ENCODE measurements around the gene KBTBD13.
"Not testable (repeated sequence)": the region's sequence is repeated elsewhere in the genome, so short reads cannot be mapped to it uniquely, and the experiment has no call there.

The KBTBD13 gene

DNA sequence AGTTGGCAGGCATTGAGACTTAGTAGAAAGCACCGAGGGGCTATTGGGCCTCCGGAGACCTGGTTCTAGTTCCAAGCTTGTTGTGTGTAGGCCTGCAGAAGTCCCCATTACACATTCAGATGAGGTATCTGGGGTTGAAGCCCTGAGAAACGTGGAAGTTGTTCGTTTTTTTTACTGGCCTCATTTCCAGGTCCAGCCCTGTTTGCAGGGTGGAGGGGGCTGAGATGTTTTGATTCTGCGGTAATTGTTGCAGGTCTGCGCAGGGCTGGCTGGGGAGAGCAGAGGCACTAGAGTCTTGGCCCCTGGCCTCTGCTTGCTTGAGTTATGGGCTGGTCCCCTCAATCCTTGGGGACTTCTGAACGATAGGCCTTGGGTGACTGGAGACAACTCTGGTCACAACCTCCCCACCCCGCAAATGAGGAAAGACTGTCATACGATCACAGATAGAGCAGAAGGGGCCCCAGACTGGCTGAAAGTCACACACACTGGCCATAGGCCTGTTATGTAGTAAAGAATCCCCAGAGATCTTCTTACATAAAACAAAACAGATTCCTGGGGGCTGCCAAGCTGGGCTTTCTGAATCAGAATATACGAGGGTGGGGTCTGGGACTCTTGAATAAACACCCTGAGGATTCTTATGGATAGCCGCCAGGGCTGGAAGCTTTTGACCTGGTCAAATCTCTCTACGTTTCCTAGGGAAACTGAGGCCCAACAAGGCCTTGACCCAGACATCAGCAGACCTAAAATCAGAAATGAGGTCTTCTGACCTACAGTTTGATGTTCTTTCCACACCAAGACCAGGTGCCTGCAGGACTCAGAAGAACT, 15.6 kb downstream of the KBTBD13 start:
- DNase-seq, result no peak

DNA sequence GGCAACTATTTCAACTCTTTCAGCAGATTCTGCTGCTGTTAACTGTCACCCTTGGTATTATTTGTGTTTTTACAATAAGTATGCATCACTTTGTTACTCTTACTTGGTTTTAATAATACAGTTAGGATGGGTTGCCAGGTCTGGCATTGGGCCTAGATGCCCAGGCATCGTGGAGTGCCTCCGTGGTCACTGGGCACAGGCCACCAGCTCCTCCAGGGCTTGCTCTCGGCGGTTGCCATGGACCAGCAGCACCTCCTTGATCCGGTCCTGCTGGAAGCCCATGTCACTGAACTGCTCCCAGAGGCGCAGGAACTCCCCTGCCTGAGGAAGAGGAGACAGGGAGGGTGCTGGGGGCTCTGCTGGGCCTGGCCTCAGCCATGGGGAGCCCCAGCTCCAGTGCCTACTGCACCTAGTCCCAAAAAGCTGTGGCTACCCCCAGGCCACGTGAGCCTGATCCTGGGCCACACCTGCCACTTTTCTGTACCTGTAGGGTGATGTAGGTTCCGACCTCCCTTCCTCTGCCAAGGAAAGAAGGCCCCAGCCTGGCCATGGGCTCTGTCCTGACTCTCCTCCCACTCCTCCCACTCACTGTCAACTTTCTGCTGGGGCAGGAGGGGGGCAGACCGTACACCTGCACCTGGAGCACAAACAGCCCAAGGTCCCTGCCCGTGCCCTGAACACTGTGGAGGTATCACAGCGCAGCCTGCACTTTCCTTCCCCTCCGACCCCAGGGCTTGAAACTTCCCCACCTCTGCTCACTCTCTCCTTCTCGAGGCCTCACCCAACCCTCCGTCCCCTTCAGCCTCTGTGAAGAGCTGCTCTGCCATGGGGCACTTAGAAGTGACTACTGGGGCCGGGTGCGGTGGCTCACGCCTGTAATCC, 16.6 kb downstream of the KBTBD13 start:
- DNase-seq, result no peak

DNA sequence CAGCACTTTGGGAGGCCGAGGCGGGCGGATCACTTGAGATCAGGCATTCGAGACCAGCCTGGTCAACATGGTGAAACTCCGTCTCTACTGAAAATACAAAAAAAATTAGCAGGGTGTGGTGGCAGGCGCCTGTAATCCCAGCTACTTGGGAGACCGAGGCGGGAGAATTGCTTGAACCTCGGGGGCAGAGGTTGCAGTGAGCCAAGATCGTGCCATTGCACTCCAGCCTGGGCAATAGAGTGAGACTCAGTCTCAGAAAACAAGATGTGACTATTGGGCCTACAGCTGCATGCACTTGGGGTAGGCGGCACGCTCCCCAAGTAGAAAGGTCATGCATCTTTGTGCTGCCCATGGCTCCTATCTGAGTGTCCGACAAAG, 17.2 kb downstream of the KBTBD13 start:
- not testable (repeated sequence) for DNase-seq

DNA sequence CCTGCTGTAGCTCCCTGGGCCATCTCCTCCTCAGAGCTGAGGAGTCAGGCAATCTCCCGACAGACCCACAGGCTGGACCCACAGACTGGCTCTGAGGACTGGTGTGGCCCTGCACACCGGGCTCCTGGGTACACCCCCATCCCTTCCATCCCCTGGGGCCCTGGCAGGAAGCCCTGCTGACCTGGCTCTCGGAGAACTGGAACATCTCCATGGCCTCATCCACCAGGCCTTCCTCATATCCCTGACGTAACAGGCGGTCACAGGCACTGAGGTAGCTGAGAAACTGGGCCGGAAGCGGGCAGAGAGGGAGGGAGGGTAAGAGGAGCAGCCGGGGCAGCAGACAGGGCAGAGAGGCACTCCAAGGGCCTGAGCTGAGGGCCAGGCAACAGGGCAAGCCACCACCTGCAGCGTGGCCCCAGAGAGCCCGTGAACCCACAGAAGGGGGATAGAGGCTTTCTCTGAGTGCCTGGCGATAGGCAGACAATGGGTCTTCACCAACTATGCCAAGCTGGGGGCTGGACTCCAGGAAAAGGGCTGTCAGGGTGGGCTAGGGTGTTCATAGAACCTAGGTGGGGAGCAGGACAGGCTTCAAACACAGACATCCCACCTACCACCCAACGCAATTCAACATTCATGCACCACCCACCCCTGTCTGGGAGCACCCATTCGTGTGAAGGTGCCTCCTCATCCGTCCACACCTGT, 17.9 kb downstream of the KBTBD13 start:
- no peak for DNase-seq

DNA sequence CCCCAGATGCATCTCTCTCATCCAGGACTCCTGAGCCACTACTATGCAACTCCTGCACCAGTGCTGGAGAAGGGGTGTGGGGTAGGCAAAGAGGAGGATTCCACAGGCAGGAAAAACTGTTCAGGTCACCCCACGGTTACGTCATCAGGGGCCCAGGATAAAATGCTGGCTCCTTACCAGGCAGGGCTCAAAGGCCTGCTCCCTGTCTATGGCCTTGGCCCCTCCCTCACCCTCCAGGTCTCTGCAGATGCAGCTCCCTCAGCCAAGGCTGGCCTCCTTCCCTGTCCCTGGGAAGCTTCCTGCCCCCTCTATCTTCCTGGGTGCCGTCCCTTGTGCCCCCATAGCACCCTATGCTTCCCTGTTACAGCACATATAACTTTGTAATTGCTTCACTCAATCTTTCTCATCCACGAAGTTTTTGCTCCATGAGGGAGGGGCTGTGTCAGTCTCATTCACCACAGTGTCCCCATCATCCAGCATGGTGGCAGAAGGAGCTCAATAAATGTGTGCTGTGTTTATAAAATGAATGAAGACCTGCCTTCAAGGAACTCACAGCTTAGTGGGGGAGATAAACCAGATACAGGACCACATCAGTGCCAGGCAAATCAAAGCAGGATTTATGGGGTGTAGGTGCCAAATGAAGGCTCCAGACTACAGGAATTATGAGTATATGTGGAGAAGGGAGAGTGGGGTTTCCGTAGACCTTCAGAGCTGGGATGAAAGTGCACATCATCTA, 18.6 kb downstream of the KBTBD13 start:
- no peak for DNase-seq

DNA sequence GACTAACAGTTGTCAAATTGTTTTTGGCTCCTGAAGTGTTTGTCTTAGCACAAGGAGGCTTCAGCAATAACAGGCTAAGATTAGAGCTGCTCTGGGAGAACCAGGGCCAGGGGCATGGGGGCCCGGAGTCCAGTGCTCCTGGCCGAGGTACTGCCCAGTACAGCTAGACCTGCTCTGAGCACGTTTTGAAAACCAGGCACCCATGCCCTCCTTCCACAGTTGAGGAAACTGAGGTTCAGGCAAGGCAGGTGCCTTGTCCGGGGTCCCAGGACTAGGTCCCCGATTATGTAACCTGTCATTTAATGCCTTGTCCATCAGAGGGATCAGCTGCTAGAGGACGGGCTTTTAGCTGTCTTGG, 19.2 kb downstream of the KBTBD13 start:
- no peak for DNase-seq

DNA sequence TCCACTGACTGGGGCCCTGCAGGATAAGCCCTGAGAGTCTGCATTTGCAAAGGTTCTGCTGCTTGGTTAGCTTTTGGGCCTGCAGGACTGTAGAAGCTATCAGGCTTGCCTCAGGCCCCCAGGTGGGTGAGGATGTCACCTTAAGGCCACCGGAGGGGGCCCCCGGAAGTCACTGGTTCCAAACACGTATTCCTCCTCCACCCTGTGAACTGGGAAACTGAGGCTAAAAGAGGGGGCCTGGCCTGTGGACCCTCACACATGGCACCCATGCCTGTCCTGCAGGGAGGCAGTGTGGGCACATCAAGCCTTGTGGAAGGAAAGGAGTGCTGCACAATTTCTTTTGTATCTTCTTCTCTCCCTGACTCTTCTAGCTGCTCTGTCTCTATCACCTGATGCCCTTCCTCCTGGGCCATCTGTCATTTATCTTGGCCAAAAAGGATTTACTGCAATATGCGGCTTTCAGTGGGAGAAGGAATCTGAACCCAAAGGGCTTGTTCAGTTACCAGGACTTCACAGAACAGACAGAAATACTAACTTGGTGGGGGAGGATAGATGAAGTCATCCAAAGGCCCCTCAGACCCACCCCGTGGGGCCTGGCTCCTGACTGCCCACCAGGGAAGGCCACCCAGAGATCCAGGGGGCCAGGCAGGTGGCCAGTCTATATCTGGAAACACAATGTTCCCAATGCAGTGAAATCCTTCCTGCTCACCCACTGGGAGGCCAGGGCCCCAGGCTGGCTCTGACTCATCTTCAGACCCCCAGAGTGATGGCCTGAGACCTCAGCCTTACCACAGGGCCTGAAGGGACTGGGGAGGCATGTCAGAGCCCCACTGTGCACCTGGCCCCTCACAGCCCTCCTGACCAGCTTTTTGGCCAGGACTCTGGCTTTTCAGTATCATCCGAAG, 20.2 kb downstream of the KBTBD13 start:
- no peak for DNase-seq

DNA sequence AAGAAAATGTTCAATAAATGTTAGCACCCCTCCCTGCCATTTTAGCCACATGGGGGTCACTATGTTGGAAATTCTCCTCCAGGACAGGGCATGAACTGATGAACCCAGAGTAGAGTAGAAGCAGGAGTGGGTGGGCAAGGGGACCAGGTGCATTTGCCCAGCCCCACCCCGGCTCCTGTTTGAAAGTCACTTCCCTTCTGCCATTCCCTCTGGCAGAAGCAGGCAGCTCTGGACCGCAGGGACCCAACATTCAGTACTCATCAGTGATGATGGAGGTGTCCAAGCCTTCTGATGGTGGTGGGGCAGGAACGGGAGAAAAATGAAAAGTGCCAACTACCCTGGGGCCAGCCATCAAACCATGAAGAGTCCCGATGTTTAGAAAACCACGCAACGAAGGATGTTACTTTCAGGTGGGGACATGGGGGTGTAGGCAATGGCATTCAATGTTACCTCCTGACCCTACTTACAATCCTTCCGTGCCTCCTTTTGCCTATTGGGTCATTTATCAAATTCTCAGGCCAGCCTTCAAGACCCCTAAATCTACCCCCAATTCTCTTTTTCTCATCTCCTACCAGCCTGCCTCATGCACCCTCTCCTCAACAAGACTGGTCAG, 21.2 kb downstream of the KBTBD13 start:
- DNase-seq, result no peak

DNA sequence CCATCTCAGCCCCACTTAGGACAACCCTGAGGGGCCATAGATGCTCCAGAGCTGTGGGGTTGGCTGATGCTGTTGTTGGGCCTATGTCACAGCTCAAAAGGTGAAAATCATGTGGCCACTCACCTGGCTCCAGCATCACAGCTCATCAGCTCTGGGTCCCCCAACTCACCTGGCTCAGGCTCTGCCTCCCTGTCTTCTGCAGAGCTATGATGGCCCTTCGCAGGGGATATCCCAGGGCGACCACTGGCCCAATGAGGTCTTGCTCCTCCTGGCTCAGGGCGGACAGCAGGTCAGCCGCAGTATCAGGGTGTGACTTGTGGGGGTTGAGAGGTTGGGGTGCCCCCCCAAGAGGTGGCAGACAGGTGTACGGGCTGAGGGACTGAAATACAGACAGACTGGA, 22.8 kb downstream of the KBTBD13 start:
- no peak for DNase-seq

DNA sequence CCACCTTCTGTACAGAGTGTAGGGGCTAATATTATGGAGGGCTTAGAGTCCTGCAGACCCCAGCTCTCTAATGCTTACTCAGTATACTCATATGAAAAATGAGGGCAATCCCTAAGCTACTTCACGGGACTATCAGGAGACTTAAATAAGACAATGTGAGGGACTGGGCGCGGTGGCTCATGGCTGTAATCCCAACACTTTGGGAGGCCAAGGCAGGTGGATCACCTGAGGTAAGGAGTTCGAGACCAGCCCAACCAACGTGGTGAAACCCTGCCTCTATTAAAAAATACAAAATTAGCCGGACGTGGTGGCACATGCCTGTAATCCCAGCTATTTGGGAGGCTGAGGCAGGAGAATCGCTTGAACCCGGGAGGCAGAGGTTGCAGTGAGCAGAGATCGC, 23.3 kb downstream of the KBTBD13 start:
- DNase-seq, result not testable (repeated sequence)

DNA sequence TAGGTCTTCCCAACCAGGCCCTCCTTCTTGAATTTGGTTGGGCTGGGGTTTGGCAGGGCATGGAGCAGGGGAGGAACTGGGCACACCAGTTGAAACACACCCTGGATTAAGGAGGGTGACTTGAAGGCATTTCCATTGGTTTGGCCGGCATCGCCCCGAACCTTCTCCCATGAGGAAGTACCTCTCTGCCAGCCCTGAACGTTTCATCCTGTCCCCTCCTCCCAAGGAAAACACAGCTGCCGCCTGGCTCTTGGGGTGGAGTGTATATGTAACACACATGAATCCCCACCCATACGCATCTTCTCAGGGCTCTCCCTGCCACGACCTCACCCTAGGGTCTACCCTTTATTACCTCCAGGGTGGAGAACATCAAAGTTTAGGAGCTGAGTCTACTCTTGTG, 23.9 kb downstream of the KBTBD13 start:
- DNase-seq, result no peak

DNA sequence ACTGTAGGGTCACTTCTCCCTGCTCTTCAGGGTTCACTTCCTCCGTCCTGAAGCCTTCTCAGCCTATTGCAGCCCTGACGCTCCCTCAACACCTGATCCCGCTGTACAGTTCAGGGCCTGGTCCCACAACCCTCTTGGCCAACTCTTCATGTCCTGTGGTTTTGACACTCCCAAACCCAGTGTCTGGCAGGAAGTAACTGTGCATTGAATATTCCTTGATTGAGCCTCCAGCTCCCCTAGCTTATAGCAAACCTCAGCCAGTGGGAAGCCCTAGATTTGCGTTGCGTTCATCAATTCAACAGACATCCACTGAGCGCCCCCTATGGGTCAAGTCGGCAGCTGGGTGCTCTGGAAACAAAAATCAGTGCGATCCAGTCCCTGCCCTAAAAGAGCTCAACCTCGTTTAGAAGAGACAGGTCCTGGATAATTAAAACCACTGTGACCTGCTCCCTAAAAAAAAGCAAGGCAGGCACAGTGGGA, 24.9 kb downstream of the KBTBD13 start:
- no peak for DNase-seq

DNA sequence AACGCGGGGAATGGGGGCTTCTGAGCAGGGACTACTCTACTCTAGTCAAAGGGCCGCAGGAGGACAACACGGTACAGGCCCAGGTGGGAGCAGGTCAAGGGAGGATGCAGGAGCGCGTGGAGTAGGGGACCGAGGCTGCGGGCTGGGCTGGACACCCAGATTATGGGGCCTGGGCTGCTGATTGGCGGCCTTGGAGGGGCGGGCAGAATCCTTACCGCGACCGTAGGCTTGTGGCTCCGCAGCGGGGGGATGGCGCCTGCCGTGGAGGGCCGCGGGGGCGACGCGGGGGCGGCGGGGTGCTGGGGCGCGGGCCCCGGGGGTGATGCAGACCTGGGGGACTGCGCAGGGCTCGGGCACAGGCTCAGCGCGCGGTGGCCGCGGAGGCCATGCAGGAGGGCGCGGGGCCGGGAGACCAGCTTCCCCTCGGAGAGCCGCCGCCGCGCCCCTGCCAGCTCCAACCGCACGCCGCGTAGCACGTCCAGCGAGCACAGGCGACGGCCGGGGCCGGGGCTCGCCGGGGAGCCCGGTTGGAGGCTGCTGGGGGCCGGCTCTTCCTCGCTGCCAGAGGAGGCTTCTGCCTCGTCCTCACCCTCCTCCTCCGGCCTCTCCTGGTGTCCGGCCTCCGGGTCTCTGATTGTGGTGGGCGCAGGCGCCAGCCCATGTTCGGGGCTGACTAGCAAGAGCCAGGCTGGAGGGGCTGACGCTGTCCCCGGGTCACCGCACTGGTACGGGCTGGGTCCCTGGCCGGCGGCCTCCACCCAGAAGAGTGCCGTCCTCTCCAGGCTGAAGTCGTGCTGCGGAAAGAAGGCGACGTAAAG, 25.6 kb downstream of the KBTBD13 start:
- no peak for DNase-seq

DNA sequence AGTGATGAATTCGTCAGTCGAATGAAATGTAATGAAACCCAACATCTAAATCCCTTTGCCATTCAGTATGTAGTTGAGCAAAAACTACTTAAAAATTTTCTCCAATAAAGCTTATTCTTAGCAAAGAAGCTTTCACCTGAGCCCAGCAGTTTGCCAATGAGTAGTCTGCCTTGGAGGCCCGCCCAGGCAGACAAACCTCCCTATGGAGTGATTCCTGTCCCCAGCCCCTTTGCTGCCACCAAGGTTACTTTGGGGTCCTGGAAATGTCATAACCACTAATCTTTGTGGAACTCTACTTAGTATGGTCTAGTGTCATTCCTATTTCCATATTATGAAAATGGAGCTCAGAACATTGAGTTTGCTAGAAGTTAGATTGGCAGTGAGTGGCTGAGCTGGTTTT, 26.4 kb downstream of the KBTBD13 start:
- no peak for DNase-seq

DNA sequence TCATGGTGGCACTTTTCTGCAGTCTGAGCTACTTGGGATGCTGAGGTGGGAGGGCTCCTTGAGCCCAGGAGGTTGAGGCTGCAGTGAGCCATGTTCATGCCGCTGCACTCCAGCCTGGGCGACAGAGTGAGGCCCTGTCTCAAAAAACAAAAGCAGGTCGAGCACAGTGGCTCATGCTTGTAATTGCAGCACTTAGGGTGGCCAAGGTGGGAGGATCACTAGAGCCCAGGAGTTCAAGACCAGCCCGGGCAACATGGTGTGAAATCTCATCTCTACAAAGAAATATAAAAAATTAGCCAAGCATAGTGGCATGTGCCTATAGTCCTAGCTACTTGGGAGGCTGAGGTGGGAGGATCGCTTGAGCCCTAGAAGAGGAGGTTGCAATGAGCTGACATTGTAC, 28.5 kb downstream of the KBTBD13 start:
- DNase-seq, result no peak

DNA sequence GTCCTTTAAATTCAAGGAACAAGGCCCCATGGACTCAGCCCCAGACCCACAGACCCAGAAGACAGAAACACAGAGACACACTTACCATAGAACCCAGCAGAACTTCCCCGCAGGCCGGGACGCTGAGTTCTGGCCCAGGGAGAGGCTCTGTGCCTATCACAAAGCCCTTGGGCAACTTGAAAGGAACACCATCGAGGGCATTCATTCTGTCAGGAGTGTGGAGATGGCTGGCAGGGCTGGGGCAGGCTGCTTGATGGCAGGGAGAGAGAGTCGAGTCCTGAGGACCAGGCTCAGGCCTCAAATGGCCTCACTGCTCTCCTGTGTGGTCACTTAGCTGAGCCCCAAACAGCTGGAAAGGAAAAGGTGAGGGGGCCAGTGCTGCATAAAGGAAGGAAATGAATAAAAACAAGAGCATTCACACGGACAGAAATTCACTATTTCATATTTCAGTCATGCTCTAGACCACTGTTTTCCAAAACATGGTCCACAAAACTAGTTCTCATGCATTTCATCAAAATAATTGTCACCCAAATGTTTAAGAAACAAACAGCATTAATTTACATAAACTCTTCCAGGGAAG, 29.6 kb downstream of the KBTBD13 start:
- no peak for DNase-seq

DNA sequence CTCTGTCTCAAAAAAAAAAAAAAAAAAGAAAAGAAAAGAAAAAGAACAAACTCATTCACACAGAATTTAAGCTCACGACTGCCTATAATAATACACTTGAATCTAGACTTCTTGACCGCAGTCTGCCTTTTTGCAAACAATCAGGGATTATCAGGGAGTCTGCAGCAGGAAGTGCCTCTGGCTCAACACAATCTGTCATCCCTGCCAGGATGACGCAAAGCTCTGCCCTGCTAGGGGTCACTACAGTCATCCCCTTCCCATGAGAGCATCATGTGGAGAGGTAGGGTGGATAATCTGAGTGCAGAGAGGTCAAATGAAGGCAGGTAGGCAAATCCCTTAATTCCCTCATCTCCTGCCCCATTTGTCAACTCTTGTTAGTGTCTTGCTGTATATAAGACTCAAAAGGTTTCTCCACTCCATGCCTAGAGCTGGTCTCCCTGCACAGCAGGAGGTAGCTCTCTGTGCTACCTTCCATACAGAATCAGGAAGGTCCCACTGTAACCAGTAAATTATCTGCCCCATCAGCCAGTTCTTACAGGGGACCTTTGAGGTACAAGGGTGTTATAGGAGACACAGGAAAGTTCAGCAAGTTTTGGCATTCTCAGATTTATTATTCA, 34.2 kb downstream of the KBTBD13 start:
- DNase-seq, result no peak

DNA sequence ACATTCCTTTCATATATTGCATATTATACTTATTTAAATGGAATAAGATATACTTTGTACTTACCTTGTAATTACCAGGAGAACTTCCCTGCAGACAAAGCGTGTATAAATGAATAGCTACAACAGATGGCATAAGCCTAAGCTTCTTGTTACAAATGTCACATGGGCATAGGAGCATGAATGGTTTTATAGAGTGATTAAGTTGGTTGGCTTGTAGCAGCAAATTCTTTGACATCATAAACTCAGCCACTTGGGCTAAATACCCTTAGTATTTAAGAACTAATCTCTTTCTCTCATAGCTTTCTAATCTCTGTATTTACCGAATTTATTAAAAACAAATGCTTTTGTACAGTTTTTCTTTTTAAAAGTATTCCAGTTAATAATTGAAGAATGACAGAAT, 38.5 kb downstream of the KBTBD13 start, which contains the start of gene UBAP1L:
Gene UBAP1L, minus strand, starts transcription at position 115 of the 400 bp plus-strand sequence. CDS start 8,985 bp downstream, outside the sequence.
- peak; percentile 22 for DNase-seq

DNA sequence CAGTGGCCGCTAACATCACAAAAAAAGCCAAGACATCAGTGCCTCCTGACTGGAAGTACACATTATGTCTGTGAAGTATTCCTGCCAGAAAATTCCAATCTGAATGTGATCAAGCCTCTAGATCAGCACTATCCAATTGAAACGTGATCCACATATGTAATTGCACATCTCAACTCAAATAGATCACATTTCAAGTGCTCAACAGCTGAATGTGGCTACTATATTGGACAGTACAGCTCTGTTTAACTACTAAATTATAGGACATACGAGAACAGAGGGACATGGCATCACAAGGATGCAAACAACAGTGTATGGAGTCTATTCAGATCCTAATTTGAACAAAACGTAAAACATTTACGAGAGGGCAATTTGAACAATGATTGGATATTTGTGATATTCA, 39.0 kb downstream of the KBTBD13 start:
- peak; percentile 88 for DNase-seq

Measured in NCI-H1105 treated with DMSO at 0.1 percent for 48 hours (cell line).